Natural killer cell (primary cell): ENCODE data around the gene ATP10D. TPM values are rescaled to one million over a fixed set of nuclear protein-coding genes. Genes with fewer than 3 reads are reported as not detected.

Source experiments
- ATAC-seq, 3 donors: fragments of 150-1000 bp in 2 of 3; fragments of 200-7000 bp in 1 of 3; cut with Tn5 transposase; 1 replicate in 1 of 3; 2 replicates in 2 of 3; pipeline ENCODE4 v1.10.0; 2021; ENCODE audit warnings: mild to moderate bottlenecking in 2 of 3, moderate library complexity in 2 of 3
- DNase-seq, 2 donors: peaks; one replicate each; pipeline versions ENCODE4 v3.0.0 to v3.0.0-alpha.2; 2013 to 2021; ENCODE audit warnings: mixed read lengths in 1 of 2
- H3K27ac ChIP-seq: one replicate; pipeline ENCODE4 v1.5.1; 2013; ENCODE audit warnings: mild to moderate bottlenecking, low read length
- H3K27me3 ChIP-seq: one replicate; pipeline ENCODE4 v1.6.1; 2013; ENCODE audit warnings: low read length; ENCODE audit not compliant: control insufficient read depth, insufficient read depth
- H3K36me3 ChIP-seq: one replicate; pipeline ENCODE4 v1.6.1; 2013; ENCODE audit warnings: low read length; ENCODE audit not compliant: control insufficient read depth, insufficient read depth
- H3K4me1 ChIP-seq: one replicate; pipeline ENCODE4 v1.6.1; 2013; ENCODE audit warnings: low read length; ENCODE audit not compliant: control insufficient read depth, insufficient read depth
- H3K4me3 ChIP-seq: one replicate; pipeline ENCODE4 v1.5.1; 2013; ENCODE audit warnings: low read length
- H3K9me3 ChIP-seq: one replicate; pipeline ENCODE4 v1.6.1; 2013; ENCODE audit warnings: low read length; ENCODE audit not compliant: control insufficient read depth, insufficient read depth
- H3K27ac Mint-ChIP-seq, 2 donors: one replicate each; pipeline ENCODE4 v1.8.0; 2022; ENCODE audit warnings: mild to moderate bottlenecking in 2 of 2, mixed read lengths in 2 of 2, moderate library complexity in 1 of 2
- H3K27me3 Mint-ChIP-seq, 2 donors: one replicate each; pipeline ENCODE4 v1.8.0; 2022; ENCODE audit warnings: low read depth in 2 of 2, mixed read lengths in 2 of 2
- H3K36me3 Mint-ChIP-seq: one replicate; pipeline ENCODE4 v1.8.0; 2022; ENCODE audit warnings: mixed read lengths
- H3K4me1 Mint-ChIP-seq, 2 donors: one replicate each; pipeline ENCODE4 v1.8.0; 2022; ENCODE audit warnings: mixed read lengths in 2 of 2
- H3K4me3 Mint-ChIP-seq: one replicate; pipeline ENCODE4 v1.8.0; 2022; ENCODE audit warnings: mild to moderate bottlenecking, moderate library complexity, mixed read lengths
- H3K9me3 Mint-ChIP-seq, 2 donors: one replicate each; pipeline ENCODE4 v1.8.0; 2022; ENCODE audit warnings: mixed read lengths in 2 of 2
- CTCF ChIP-seq: fragments of 200-600 bp; IDR thresholded peaks from one replicate; pipeline ENCODE4 v1.8.0; 2022; ENCODE audit warnings: antibody characterized with exemption
- WGBS: methylation state at CpG from one replicate; pipeline ENCODE4 v1.1.7; 2013; ENCODE audit warnings: missing lambda C conversion rate; ENCODE audit not compliant: insufficient coverage; 5-methylcytosine and 5-hydroxymethylcytosine counted together
- intact Hi-C: fragments of 100-400 bp; cut with micrococcal nuclease; formaldehyde crosslinking; loops from one replicate; pipeline ENCODE4 v1.14.2; 2022
- total RNA-seq, 4 donors: library from RNA; stranded (reverse); fragments of 120-200 nt in 1 of 4; gene quantifications; one replicate each; pipeline versions ENCODE4 v1.2.3 to v1.2.4, GENCODE V29; 2013 to 2022

Gene ATP10D
- total RNA-seq, 3 donors from 2014 or later (not counting 1 experiment from before 2014, with no cell fraction given) = 19.8 to 79.3 (median 28.0) TPM

DNA sequence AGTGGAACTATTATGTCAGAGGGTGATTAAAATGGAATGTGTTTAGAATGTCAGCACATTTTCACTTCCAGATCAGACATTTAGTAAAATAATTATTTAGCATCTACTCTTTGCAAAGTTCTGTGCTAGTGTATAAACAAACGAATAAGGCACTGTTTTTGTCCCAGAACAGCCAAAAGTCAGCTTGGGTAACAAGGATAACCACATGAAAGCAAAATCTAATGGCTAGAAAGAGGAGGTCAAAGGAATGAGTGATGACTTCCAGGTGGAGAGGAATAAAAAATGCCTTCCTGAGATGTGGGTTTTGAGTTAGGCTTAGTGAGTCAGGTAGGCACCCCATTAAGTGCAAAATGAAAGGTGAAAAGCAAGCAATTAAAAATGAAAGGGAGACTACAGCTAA, 112.6 kb downstream of the ATP10D start:
- H3K9me3 Mint-ChIP-seq = no peaks in the 10 kb centered on the region
- no peak for TF ChIP-seq CTCF
- Histone ChIP-seq H3K27ac (no peak overlapping the region), H3K27me3 (no peaks in the 10 kb centered on the region), H3K36me3 (peaks cover 5% of the 10 kb centered on the region), H3K4me1 (no peaks in the 10 kb centered on the region), H3K4me3 (no peak overlapping the region), H3K9me3 (no peaks in the 10 kb centered on the region)
- H3K27me3 Mint-ChIP-seq = no peaks in the 10 kb centered on the region
- no peaks in the 10 kb centered on the region for H3K36me3 Mint-ChIP-seq
- intact Hi-C loops = no loop called here
- H3K27ac Mint-ChIP-seq = no peak overlapping the region
- no peak overlapping the region for H3K4me3 Mint-ChIP-seq
- H3K4me1 Mint-ChIP-seq = no peaks in the 10 kb centered on the region
- 91% methylated on average over 1 of the region's 1 CpG for WGBS
- DNase-seq = no peak
- no peak for ATAC-seq

DNA sequence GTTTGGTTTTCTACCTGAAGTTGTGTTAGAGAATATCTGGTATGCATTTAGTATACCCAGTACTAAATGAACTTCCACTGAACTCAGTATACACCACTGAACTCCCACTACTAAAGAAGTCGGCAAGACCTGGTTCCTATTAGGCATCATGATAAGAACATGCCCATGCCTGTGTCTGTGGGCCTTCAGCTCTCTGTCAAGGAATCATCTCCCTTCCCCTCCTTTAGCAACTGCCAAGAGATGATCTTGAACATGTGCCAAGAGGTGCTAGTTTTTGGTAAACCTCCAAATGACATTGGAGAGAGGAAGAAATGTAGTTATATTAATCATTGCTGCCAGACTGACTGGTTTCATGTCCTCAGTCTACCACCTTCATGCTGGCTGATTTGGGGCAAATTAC, 113.2 kb downstream of the ATP10D start:
- Mint-ChIP-seq H3K4me1 (no peaks in the 10 kb centered on the region), H3K27ac (no peak overlapping the region), H3K27me3 (no peaks in the 10 kb centered on the region), H3K9me3 (no peaks in the 10 kb centered on the region), H3K4me3 (no peak overlapping the region), H3K36me3 (no peaks in the 10 kb centered on the region)
- ATAC-seq (no peak), DNase-seq (no peak)
- Histone ChIP-seq H3K9me3 (no peaks in the 10 kb centered on the region), H3K4me3 (no peak overlapping the region), H3K27me3 (no peaks in the 10 kb centered on the region), H3K27ac (no peak overlapping the region), H3K36me3 (peaks cover 3% of the 10 kb centered on the region), H3K4me1 (no peaks in the 10 kb centered on the region)
- intact Hi-C loops = no loop called here
- WGBS = 100% methylated on average over 1 of the region's 1 CpG
- no peak for TF ChIP-seq CTCF

DNA sequence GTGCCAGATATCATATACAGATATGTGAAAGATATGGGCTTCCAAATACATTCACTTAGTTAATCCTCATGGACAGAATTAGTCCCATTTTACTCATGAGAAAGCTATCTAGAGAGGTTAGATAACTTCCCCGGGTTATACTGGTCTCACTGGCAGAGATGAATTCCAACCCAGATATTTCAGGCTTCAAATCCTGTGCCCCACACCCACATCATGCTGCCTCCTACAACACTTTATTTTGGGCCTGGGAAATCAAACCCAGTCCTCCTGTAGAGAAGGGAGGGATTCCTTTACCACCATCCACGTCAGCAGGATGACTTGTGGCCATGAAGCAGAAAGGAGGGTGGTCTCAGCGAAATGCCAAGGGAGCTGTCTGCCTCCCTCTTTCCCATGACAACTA, 113.8 kb downstream of the ATP10D start:
- H3K27ac Mint-ChIP-seq = no peak overlapping the region
- Histone ChIP-seq H3K4me1 (no peaks in the 10 kb centered on the region), H3K36me3 (no peaks in the 10 kb centered on the region), H3K9me3 (no peaks in the 10 kb centered on the region), H3K4me3 (no peak overlapping the region), H3K27ac (no peak overlapping the region), H3K27me3 (no peaks in the 10 kb centered on the region)
- DNase-seq = no peak
- H3K27me3 Mint-ChIP-seq = no peaks in the 10 kb centered on the region
- WGBS = 91% methylated on average over 3 of the region's 3 CpGs
- H3K4me1 Mint-ChIP-seq = no peaks in the 10 kb centered on the region
- intact Hi-C loops = no loop called here
- H3K4me3 Mint-ChIP-seq = no peak overlapping the region
- TF ChIP-seq CTCF = no peak
- no peaks in the 10 kb centered on the region for H3K36me3 Mint-ChIP-seq
- H3K9me3 Mint-ChIP-seq = no peaks in the 10 kb centered on the region
- ATAC-seq = no peak

GRCh38 chr4:47606482-47606881, 121.4 kb downstream of the ATP10D start:
- Mint-ChIP-seq H3K27me3 (no peaks in the 10 kb centered on the region), H3K4me3 (no peak overlapping the region), H3K36me3 (no peaks in the 10 kb centered on the region), H3K4me1 (no peaks in the 10 kb centered on the region), H3K9me3 (peaks cover 0 to 4% of the 10 kb centered on the region in 2 donors), H3K27ac (no peak overlapping the region)
- Histone ChIP-seq H3K4me1 (no peaks in the 10 kb centered on the region), H3K36me3 (no peaks in the 10 kb centered on the region), H3K27ac (no peak overlapping the region), H3K4me3 (no peak overlapping the region), H3K9me3 (no peaks in the 10 kb centered on the region), H3K27me3 (no peaks in the 10 kb centered on the region)
- no peak for TF ChIP-seq CTCF
- ATAC-seq (no peak), DNase-seq (no peak)
- 95% methylated on average over 2 of the region's 3 CpGs for WGBS
- intact Hi-C loops = no loop called here
